SJSA1 (cell line): Measurements from ENCODE around the gene WNK3. TPM values are rescaled to one million over a fixed set of nuclear protein-coding genes. Genes with fewer than 3 reads are reported as not detected.

Source experiments
- DNase-seq, 2 experiments: peaks; one replicate each; pipeline ENCODE4 v3.0.0-alpha.2; 2015 to 2020; ENCODE audit warnings: low spot score in 2 of 2, low read depth in 1 of 2
- H3K27ac ChIP-seq: fragments of 250-450 bp; sonication (Bioruptor Pico); 2 replicates; pipeline ENCODE4 v1.5.1; 2020; ENCODE audit warnings: mild to moderate bottlenecking, moderate library complexity
- H3K27me3 ChIP-seq: fragments of 250-450 bp; sonication (Bioruptor Pico); replicated peaks from 2 replicates; pipeline ENCODE4 v1.5.1; 2020; ENCODE audit warnings: mild to moderate bottlenecking, moderate library complexity
- H3K36me3 ChIP-seq: fragments of 250-450 bp; sonication (Bioruptor Pico); 2 replicates; pipeline ENCODE4 v1.5.1; 2020; ENCODE audit warnings: mild to moderate bottlenecking
- H3K4me1 ChIP-seq: fragments of 250-450 bp; sonication (Bioruptor Pico); replicated peaks from 2 replicates; pipeline ENCODE4 v1.6.1; 2021; ENCODE audit warnings: mild to moderate bottlenecking
- H3K4me3 ChIP-seq: fragments of 250-450 bp; sonication (Bioruptor Pico); 2 replicates; pipeline ENCODE4 v1.5.1; 2020; ENCODE audit warnings: mild to moderate bottlenecking
- H3K9me3 ChIP-seq: fragments of 250-450 bp; sonication (Bioruptor Pico); replicated peaks from 2 replicates; pipeline ENCODE4 v1.5.1; 2020; ENCODE audit warnings: mild to moderate bottlenecking
- total RNA-seq: library from RNA; depleted of rRNA; stranded (reverse); fragments of >200 nt; shearing (Covaris generic); gene quantifications from 2 replicates; pipeline ENCODE4 v1.2.3, GENCODE V29; 2014

The WNK3 gene
- total RNA-seq, 1 experiment from 2014 or later: 0.05 TPM

DNA sequence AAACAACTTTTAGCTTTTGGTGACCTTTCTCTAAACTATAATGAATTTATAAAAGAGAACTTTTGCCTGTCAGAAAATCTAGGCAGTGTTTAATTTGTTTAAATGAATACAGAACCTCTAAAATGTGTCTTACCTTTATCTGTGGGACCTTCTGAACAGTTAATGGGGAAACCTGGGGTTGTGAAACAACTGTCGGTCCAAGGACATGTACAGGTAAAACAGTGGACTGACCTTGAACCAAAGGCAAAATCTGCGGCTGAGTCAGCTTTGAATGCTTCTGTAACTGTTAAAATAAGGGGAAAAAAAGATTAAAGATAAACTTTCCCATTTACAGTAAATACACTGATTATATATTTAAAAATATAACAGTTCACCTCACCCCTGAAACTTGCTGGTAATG, 65.1 kb downstream of the WNK3 start:
- H3K4me3 ChIP-seq: no peak overlapping the region

DNA sequence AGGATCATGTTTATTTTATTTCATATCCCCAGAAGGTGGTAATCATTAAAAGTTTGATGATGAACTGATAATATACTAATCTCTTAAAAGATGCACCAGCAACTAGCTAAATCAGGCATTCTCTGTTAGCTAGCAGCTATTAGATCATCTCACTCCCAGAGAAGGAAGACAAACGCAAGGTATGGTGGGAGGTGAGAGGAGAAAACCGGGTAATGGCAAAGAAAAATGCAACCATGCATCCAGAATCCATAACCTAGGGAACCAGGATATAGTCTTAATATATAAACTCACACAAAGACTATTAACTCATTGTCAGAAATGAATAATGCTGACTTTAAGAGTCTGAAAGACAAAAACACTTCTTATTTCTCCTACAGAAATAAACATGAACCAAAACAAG, 66.1 kb downstream of the WNK3 start:
- Histone ChIP-seq H3K27ac (no peak overlapping the region), H3K4me1 (no peaks in the 10 kb centered on the region), H3K9me3 (no peaks in the 10 kb centered on the region), H3K36me3 (no peaks in the 10 kb centered on the region), H3K27me3 (no peaks in the 10 kb centered on the region), H3K4me3 (no peak overlapping the region)
- no peak for DNase-seq

More for the DNA sequence above, 65.1 kb downstream of the WNK3 start:
- no peaks in the 10 kb centered on the region for H3K36me3 ChIP-seq
- no peaks in the 10 kb centered on the region for H3K4me1 ChIP-seq
- H3K27ac ChIP-seq: no peak overlapping the region
- no peak for DNase-seq
- no peaks in the 10 kb centered on the region for H3K27me3 ChIP-seq
- H3K9me3 ChIP-seq: no peaks in the 10 kb centered on the region

DNA sequence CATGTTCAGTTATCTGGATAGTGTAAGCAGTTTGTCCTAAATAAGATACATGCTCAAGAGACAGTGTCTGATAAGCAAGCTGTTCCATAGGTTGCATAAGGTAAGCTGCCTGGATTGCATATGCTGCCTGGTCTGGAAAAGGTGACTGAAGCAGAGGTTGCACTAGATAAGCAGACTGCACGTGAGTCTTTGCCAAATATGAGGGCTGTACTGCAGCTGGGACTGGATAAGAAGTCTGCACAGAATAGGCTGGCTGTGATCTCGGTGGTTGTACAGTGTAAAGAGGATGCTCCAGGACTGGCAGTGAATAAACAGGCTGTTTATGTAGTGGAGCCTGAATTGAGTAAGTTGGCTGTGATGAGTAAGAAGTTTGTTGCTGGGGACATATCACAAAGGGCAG, 68.9 kb downstream of the WNK3 start:
- no peak for DNase-seq
- no peaks in the 10 kb centered on the region for H3K36me3 ChIP-seq
- H3K4me3 ChIP-seq: no peak overlapping the region
- no peak overlapping the region for H3K27ac ChIP-seq
- H3K27me3 ChIP-seq: no peaks in the 10 kb centered on the region
- no peaks in the 10 kb centered on the region for H3K9me3 ChIP-seq
- H3K4me1 ChIP-seq: no peaks in the 10 kb centered on the region

DNA sequence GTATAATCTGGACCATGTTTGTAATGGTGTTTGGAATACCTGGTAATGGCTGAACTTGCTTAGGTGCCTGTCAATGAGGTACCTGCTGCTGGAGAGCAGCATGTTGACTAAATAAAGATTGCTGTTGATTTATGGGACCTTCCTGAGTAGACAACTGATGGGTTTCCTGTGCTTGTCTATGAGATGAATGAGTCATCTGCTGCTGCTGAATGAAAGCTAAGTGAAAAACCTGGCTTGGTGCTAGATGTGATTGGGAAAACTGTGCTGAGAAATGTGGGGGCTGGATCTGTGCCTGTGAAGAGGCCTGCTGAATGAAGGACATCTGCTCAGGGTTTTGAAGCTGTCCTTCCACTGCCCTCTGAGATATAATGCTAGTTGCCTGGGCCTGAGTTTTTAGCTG, 69.6 kb downstream of the WNK3 start:
- DNase-seq: no peak
- Histone ChIP-seq H3K27me3 (no peaks in the 10 kb centered on the region), H3K4me1 (no peaks in the 10 kb centered on the region), H3K36me3 (no peaks in the 10 kb centered on the region), H3K27ac (no peak overlapping the region), H3K4me3 (no peak overlapping the region), H3K9me3 (no peaks in the 10 kb centered on the region)

DNA sequence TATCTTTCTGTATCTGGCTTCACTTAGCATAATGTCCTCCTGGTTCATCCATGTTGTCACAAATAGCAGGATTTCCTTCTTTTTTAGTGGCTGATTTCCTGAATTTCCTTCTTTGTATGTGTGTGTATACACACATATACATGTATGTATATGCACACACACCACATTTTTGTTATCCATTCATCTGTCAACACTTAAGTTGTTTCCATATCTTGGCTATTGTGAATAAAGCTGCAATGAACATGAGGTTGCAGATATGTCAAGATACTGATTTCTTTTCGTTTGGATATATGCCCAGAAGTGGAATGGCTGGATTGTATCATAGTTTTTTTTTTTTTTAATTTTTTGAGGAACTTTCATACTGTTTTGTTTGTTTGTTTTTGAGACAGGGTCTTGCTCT, 76.2 kb downstream of the WNK3 start:
- DNase-seq: no peak

DNA sequence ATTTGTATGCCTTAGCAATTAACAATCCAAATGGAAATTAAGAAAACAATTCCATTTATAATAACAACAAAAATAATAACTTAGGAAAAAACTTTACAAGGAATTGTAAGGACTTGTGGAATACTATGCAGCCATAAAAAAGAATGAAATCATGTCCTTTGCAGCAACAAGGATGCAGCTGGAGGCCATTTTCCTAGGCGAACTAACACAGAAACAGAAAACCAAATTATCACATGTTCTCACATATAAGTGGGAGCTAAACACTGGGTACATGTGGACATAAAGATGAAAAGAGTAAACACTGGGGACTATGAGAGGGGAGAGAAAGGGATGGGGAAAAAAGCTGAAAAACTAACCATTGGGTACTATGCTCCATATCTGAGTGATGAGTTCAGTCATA, 77.4 kb downstream of the WNK3 start:
- no peak for DNase-seq
- H3K4me3 ChIP-seq: no peak overlapping the region
- no peaks in the 10 kb centered on the region for H3K4me1 ChIP-seq
- H3K27ac ChIP-seq: no peak overlapping the region
- no peaks in the 10 kb centered on the region for H3K36me3 ChIP-seq
- H3K27me3 ChIP-seq: no peaks in the 10 kb centered on the region
- no peaks in the 10 kb centered on the region for H3K9me3 ChIP-seq

More for the DNA sequence above, 76.2 kb downstream of the WNK3 start:
- no peaks in the 10 kb centered on the region for H3K9me3 ChIP-seq
- no peak overlapping the region for H3K4me3 ChIP-seq
- H3K36me3 ChIP-seq: no peaks in the 10 kb centered on the region
- H3K27ac ChIP-seq: no peak overlapping the region
- no peaks in the 10 kb centered on the region for H3K27me3 ChIP-seq
- H3K4me1 ChIP-seq: no peaks in the 10 kb centered on the region

DNA sequence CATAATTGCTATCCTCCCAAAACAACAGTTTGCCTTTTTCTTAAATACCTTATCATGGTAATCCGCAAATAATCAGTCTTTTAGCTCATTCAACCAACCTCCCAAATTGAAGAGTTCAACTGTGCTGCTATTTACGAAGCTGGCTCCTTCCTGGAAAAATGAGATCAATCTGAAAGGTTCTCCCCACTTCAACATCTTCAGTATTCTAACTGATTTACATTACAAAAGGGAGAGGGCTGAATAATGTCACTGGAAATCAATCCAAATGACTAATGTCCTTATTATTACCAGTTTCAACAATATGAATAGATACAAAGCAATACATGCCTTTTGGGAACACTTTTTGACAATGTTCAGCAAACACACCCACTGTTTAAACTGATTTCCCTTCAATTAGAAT, 86.2 kb downstream of the WNK3 start:
- Histone ChIP-seq H3K36me3 (no peaks in the 10 kb centered on the region), H3K9me3 (no peaks in the 10 kb centered on the region), H3K27ac (no peak overlapping the region), H3K4me3 (no peak overlapping the region), H3K4me1 (no peaks in the 10 kb centered on the region), H3K27me3 (no peaks in the 10 kb centered on the region)
- DNase-seq: no peak

DNA sequence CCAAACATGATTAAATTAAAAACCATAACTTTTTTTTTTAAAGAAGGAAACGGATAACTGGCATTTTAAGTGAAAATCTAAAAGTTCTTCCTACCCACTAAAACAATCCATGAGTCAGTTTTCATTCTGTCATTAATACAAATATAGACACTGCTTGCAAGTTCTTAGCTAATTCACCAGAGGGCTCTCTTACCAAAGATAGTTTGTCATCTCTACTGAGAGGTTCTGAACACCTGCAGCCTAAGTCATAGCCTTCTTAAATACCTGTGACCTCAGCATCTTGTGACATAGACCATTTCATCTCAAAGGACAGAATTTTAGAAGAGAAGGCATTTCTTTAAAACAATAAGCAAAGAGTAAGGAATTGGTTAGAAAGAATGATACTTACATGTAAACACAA, 109.5 kb downstream of the WNK3 start:
- Histone ChIP-seq H3K27me3 (no peaks in the 10 kb centered on the region), H3K27ac (no peak overlapping the region), H3K4me3 (no peak overlapping the region), H3K36me3 (no peaks in the 10 kb centered on the region), H3K4me1 (no peaks in the 10 kb centered on the region), H3K9me3 (no peaks in the 10 kb centered on the region)
- DNase-seq: no peak

DNA sequence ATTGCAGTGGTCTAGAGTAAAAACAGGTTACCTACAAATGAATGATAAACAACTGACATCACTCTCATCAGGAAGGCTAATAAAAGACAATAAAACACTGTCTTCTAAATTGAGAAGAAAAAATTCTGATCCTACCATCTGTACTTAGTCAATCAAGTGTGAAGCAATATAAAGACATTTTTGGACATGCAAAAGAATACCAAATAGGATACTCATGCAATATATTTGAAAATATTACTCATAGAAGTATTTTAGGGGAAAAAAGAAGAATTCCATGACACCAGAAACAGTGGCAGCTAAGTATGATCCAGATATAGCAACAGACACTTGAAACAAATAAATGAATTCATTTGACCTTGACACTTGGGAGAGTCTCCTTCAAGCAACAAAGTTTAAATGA, 111.0 kb downstream of the WNK3 start:
- no peak for DNase-seq
- H3K27me3 ChIP-seq: no peaks in the 10 kb centered on the region
- H3K27ac ChIP-seq: no peak overlapping the region
- H3K4me3 ChIP-seq: no peak overlapping the region
- no peaks in the 10 kb centered on the region for H3K4me1 ChIP-seq
- no peaks in the 10 kb centered on the region for H3K36me3 ChIP-seq
- H3K9me3 ChIP-seq: no peaks in the 10 kb centered on the region

DNA sequence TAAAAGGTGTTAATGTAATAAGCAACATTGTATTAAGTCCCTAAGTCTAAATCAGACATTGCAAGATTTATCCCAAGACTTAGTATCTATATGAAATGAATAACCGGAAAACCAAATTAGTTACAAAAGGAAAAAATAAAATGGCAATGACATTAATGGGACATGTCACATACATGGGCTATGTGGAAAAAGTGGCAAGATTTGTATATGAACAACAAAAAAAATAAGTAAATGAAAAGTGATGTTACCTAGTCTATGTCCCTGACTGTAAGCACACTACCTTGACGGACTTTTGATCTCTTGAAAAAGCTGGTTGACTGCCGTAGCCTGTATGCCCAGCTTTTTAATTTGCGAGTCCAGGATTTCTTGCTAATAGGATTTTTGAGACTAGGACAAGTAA, 119.3 kb downstream of the WNK3 start:
- no peak for DNase-seq
- H3K4me1 ChIP-seq: no peaks in the 10 kb centered on the region

DNA sequence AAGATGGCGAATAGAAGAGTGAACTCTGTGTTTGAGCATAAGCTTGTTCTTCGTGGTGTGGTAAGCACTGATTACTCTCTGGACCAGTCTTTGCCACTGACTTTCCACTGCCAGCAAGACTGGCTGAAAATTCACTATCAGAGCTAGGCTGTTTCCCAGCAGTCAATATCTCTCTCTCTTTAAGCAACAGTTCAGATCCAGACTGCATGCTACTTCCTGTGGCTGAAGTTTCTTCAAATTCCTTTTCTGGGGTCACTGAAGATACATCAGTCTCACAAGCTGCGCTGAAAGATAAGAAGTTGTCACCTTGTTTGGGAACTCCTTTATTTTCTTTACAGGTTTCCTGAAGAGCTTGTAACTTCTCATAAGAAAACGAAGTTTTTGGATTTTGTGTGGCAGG, 120.8 kb downstream of the WNK3 start:
- Histone ChIP-seq H3K27ac (no peak overlapping the region), H3K9me3 (no peaks in the 10 kb centered on the region), H3K36me3 (no peaks in the 10 kb centered on the region), H3K4me3 (no peak overlapping the region), H3K4me1 (no peaks in the 10 kb centered on the region), H3K27me3 (no peaks in the 10 kb centered on the region)
- no peak for DNase-seq

More for the DNA sequence above, 119.3 kb downstream of the WNK3 start:
- H3K9me3 ChIP-seq: no peaks in the 10 kb centered on the region
- no peaks in the 10 kb centered on the region for H3K36me3 ChIP-seq
- no peak overlapping the region for H3K27ac ChIP-seq
- H3K27me3 ChIP-seq: no peaks in the 10 kb centered on the region
- H3K4me3 ChIP-seq: no peak overlapping the region

DNA sequence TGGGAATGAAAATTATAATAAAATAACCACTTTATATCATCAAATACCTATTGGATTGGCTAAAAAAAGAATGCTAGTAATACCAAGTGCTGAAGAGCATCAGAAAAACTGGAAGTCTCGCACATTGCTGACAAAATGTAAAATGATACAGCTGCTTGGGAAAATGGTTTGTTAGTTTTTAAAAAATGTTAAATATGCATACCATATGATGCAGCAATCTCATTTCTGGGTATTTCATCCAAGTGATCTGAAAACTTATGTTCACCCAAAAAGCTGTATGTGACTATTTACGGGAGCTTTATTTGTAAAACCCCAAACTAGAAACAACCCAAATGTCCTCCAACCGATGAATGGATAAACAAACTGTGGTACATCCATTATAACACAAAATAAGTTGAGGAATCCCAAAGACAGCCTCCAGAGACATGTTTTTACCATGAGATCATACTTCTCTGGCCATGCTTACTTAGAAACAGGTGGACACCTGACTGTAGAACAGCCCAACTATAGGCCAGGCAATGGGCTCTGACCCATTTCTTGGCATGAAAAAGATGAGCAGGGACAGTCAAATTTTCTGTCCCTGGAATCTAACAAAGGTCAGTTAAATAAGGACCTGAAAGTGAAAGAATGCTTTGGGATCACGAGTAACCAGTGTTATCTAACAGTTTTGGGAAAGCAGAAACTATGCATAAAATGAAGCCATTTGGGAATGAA, 127.3 kb downstream of the WNK3 start:
- Histone ChIP-seq H3K27me3 (no peaks in the 10 kb centered on the region), H3K9me3 (no peaks in the 10 kb centered on the region), H3K4me3 (no peak overlapping the region), H3K36me3 (no peaks in the 10 kb centered on the region), H3K27ac (no peak overlapping the region), H3K4me1 (no peaks in the 10 kb centered on the region)
- no peak for DNase-seq

DNA sequence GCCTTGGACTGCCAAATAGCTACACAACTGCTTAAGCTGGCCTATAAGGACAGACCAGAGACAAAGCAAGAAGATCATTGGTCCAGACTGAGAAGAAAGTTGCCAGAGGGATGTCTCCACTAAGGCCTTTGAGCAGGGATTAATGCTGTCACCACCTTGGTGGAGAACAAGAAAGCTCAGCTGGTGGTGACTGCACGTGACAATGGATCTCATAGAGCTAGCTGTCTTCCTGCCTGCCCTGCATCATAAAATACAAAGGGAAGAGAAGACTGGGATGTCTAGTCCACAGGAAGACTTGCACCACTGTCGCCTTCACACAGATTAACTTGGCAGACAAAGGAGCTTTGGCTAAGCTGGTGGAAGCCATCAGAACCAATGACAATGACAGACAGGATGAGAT, 134.3 kb downstream of the WNK3 start:
- H3K27ac ChIP-seq: no peak overlapping the region
- H3K4me1 ChIP-seq: no peaks in the 10 kb centered on the region
- no peak overlapping the region for H3K4me3 ChIP-seq
- no peaks in the 10 kb centered on the region for H3K9me3 ChIP-seq
- no peak for DNase-seq
- H3K27me3 ChIP-seq: no peaks in the 10 kb centered on the region
- no peaks in the 10 kb centered on the region for H3K36me3 ChIP-seq

DNA sequence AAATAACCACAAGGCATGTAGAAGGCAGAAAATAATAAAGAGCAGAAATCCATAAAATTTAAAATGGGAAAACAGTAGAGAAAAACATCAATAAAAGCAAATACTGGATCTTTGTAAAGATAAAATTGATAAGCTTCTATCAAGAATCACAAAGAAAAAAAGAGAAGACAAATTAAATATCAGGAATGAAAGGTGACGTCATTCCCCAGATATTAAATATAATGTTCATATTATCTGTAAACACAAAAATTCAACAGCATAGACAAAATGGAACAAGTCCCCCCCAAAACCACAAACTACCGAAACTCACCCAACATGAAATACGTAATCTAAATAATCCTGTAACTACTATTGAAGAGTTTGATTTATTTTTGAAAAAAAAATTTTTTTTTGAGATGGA, 144.2 kb downstream of the WNK3 start:
- H3K27me3 ChIP-seq: no peaks in the 10 kb centered on the region
- H3K36me3 ChIP-seq: no peaks in the 10 kb centered on the region
- no peak overlapping the region for H3K27ac ChIP-seq
- no peak for DNase-seq
- no peaks in the 10 kb centered on the region for H3K9me3 ChIP-seq
- peaks cover 5% of the 10 kb centered on the region for H3K4me1 ChIP-seq
- no peak overlapping the region for H3K4me3 ChIP-seq

DNA sequence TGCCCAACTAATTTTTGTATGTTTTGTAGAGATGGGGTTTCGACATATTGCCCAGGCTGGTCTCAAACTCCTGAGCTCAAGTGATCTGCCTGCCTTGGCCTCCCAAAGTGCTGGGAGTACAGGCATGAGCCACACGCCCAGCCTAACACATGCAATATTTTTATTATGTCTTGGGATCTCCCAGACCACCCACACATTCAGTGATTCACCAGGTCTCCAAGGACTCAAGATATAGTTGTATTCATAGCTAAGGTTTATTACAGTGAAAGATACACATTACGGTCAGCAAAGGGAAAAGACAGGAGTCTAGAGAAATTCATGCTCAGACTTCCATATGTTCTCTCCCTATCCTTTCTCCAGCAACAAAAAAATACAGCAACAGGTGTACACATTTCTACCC, 149.3 kb downstream of the WNK3 start:
- peak; percentile 54 to 57 for DNase-seq

More for the DNA sequence above, 149.3 kb downstream of the WNK3 start:
- H3K27ac ChIP-seq: peak overlapping the region; percentile 22; the same call in 1 of the 2 replicates
- H3K36me3 ChIP-seq: no peaks in the 10 kb centered on the region
- no peak overlapping the region for H3K4me3 ChIP-seq
- H3K9me3 ChIP-seq: no peaks in the 10 kb centered on the region
- H3K27me3 ChIP-seq: no peaks in the 10 kb centered on the region
- peaks cover 8% of the 10 kb centered on the region for H3K4me1 ChIP-seq
